IMR-90 (cell line): Measurements from ENCODE around the gene JRKL. TPM values are rescaled to one million over a fixed set of nuclear protein-coding genes. Genes with fewer than 3 reads are reported as not detected.
"Not testable (repeated sequence)": the region's sequence is repeated elsewhere in the genome, so short reads cannot be mapped to it uniquely, and the experiment has no call there.

ENCODE experiments used
- ATAC-seq: fragments of 200-7000 bp; cut with Tn5 transposase; 2 replicates; pipeline ENCODE4 v1.9.1; 2020; ENCODE audit warnings: low read depth, mild to moderate bottlenecking, moderate library complexity
- BruUV-seq: library from RNA; stranded (reverse); fragments of 400-500 nt; replicated peaks from 2 replicates; lab custom pipeline; 2021; lab: Mats Ljungman, UMichigan
- CTCF ChIA-PET: fragments of 300-600 bp; formaldehyde crosslinking; extraction: SDS; loops from one replicate; lab custom pipeline; 2021; ENCODE audit warnings: antibody characterized with exemption; lab: Yijun Ruan, JAX
- POLR2A ChIA-PET: fragments of 300-600 bp; sonication (Branson Sonifier 250); formaldehyde crosslinking; loops from one replicate; lab custom pipeline; 2022; ENCODE audit warnings: antibody characterized with exemption; ENCODE audit not compliant: unreplicated experiment; lab: Charles Lee
- DNase-seq: peaks from one replicate; pipeline ENCODE4 v3.0.0; 2013
- H2AFZ ChIP-seq: replicated peaks from 2 replicates; pipeline ENCODE3; 2013; ENCODE audit warnings: low read length, mild to moderate bottlenecking; ENCODE audit not compliant: poor library complexity
- H2AK5ac ChIP-seq: 2 replicates; pipeline ENCODE4 v1.6.1; 2013; ENCODE audit warnings: low read depth, low read length, inconsistent platforms
- H2AK9ac ChIP-seq: replicated peaks from 2 replicates; pipeline ENCODE3; 2013; ENCODE audit warnings: mild to moderate bottlenecking, low read depth, low read length, moderate library complexity; ENCODE audit not compliant: poor library complexity
- H2BK120ac ChIP-seq: 2 replicates; pipeline ENCODE4 v1.6.1; 2013; ENCODE audit warnings: low read depth, low read length, inconsistent platforms
- H2BK15ac ChIP-seq: 3 replicates; pipeline ENCODE4 v1.6.1; 2013; ENCODE audit warnings: low read depth, low read length, inconsistent platforms
- H2BK20ac ChIP-seq: 2 replicates; pipeline ENCODE4 v1.6.1; 2013; ENCODE audit warnings: low read depth, mild to moderate bottlenecking, inconsistent platforms, low read length, moderate library complexity
- H2BK5ac ChIP-seq: 2 replicates; pipeline ENCODE4 v1.6.1; 2013; ENCODE audit warnings: mild to moderate bottlenecking, low read depth, low read length, inconsistent platforms; ENCODE audit not compliant: poor library complexity, severe bottlenecking
- H3K14ac ChIP-seq: replicated peaks from 2 replicates; pipeline ENCODE4 v1.6.1; 2013; ENCODE audit warnings: low read depth, low read length, inconsistent platforms
- H3K18ac ChIP-seq: 2 replicates; pipeline ENCODE4 v1.6.1; 2013; ENCODE audit warnings: low read depth, low read length, control low read depth
- H3K23ac ChIP-seq: 2 replicates; pipeline ENCODE4 v1.6.1; 2013; ENCODE audit warnings: low read depth, low read length, inconsistent platforms
- H3K27ac ChIP-seq: 2 replicates; pipeline ENCODE4 v1.5.1; 2013; ENCODE audit warnings: mild to moderate bottlenecking, control low read depth, low read length; ENCODE audit not compliant: insufficient read depth
- H3K27me3 ChIP-seq: 2 replicates; pipeline ENCODE4 v1.6.1; 2013; ENCODE audit warnings: low read length; ENCODE audit not compliant: control insufficient read depth, insufficient read depth
- H3K36me3 ChIP-seq: 2 replicates; pipeline ENCODE4 v1.6.1; 2013; ENCODE audit warnings: low read length, mixed read lengths; ENCODE audit not compliant: control insufficient read depth, insufficient read depth
- H3K4ac ChIP-seq: 2 replicates; pipeline ENCODE4 v1.6.1; 2013; ENCODE audit warnings: low read depth, low read length, inconsistent platforms
- H3K4me1 ChIP-seq: 2 replicates; pipeline ENCODE4 v1.6.1; 2013; ENCODE audit warnings: low read length, mixed read lengths; ENCODE audit not compliant: control insufficient read depth, insufficient read depth
- H3K4me2 ChIP-seq: 2 replicates; pipeline ENCODE4 v1.6.1; 2013; ENCODE audit warnings: low read depth, mild to moderate bottlenecking, control low read depth, low read length, moderate library complexity
- H3K4me3 ChIP-seq: 2 replicates; pipeline ENCODE4 v1.5.1; 2013; ENCODE audit warnings: low read depth, mild to moderate bottlenecking, control low read depth, low read length, moderate library complexity; ENCODE audit not compliant: insufficient read depth
- H3K56ac ChIP-seq: 2 replicates; pipeline ENCODE4 v1.6.1; 2013; ENCODE audit warnings: low read length, inconsistent platforms; ENCODE audit not compliant: insufficient read depth; ENCODE audit errors: extremely low read depth
- H3K79me1 ChIP-seq, 2 experiments: 2 replicates each; pipeline ENCODE4 v1.6.1; 2013; ENCODE audit warnings: low read length in 2 of 2, inconsistent platforms in 1 of 2, low read depth in 1 of 2
- H3K9ac ChIP-seq: 2 replicates; pipeline ENCODE4 v1.6.1; 2013; ENCODE audit warnings: low read depth, low read length, control low read depth
- H3K9me1 ChIP-seq: 2 replicates; pipeline ENCODE4 v1.6.1; 2013; ENCODE audit warnings: low read length, inconsistent platforms; ENCODE audit not compliant: insufficient read depth
- H3K9me3 ChIP-seq: 2 replicates; pipeline ENCODE4 v1.6.1; 2013; ENCODE audit warnings: low read length; ENCODE audit not compliant: control insufficient read depth, insufficient read depth
- H4K20me1 ChIP-seq: 2 replicates; pipeline ENCODE4 v1.6.1; 2013; ENCODE audit warnings: low read length, inconsistent platforms; ENCODE audit not compliant: insufficient read depth
- H4K5ac ChIP-seq: 2 replicates; pipeline ENCODE4 v1.6.1; 2013; ENCODE audit warnings: mild to moderate bottlenecking, low read depth, low read length, control low read depth
- H4K8ac ChIP-seq, 2 experiments: 2 replicates each; pipeline ENCODE4 v1.6.1; 2013; ENCODE audit warnings: low read depth in 2 of 2, low read length in 2 of 2, control low read depth in 1 of 2, inconsistent platforms in 1 of 2
- H4K91ac ChIP-seq: 2 replicates; pipeline ENCODE4 v1.6.1; 2013; ENCODE audit warnings: low read depth, low read length, inconsistent platforms; ENCODE audit not compliant: insufficient read depth
- WGBS, 2 experiments: methylation state at CpG; one replicate each; pipeline versions ENCODE4 v1.1.5 to v1.1.7; 2013; ENCODE audit warnings: missing lambda C conversion rate in 2 of 2; ENCODE audit not compliant: insufficient read length in 1 of 2; ENCODE audit errors: extremely low coverage in 2 of 2; 5-methylcytosine and 5-hydroxymethylcytosine counted together
- dilution Hi-C: fragments of 300-500 bp; cut with HindIII; formaldehyde crosslinking; loops from one replicate; pipeline ENCODE4 v1.14.3; 2018; ENCODE audit warnings: low sequenced_read_pairs; ENCODE audit not compliant: unreplicated experiment
- in situ Hi-C: fragments of 300-500 bp; cut with MboI; formaldehyde crosslinking; loops from 3 replicates; pipeline ENCODE4 v1.14.3; 2019; ENCODE audit warnings: low sequenced_read_pairs, inconsistent platforms, mixed read lengths
- intact Hi-C: fragments of 100-400 bp; cut with micrococcal nuclease; formaldehyde crosslinking; loops from 2 replicates; pipeline ENCODE4 v1.10.0; 2022
- polyA plus RNA-seq, 3 experiments: library from polyadenylated mRNA; depleted of rRNA; stranded (reverse); fragments of >200 nt; gene quantifications; 2 replicates each; pipeline ENCODE4 v1.2.3, GENCODE V29; 2012; ENCODE audit warnings: low replicate concordance in 1 of 3
- total RNA-seq: library from RNA; depleted of rRNA; stranded (reverse); fragments of >200 nt; gene quantifications from 2 replicates; pipeline ENCODE4 v1.2.3, GENCODE V29; 2012

Gene JRKL
- total and polyA plus RNA-seq, 2 of the 4 experiments (the other 2 are of a cell fraction): 5.6 to 5.9 TPM

GRCh38 chr11:96411412-96411811, 21.6 kb downstream of the JRKL start:
- H3K9me1 ChIP-seq, H3K18ac ChIP-seq, H3K4me3 ChIP-seq, H4K91ac ChIP-seq, dilution Hi-C loops, H3K9me3 ChIP-seq, H4K20me1 ChIP-seq, POLR2A ChIA-PET, H2BK5ac ChIP-seq, H3K79me1 ChIP-seq, ATAC-seq, H3K56ac ChIP-seq, H2AFZ ChIP-seq, in situ Hi-C loops, intact Hi-C loops, H3K9ac ChIP-seq, H3K4me1 ChIP-seq, H3K4me2 ChIP-seq, H3K14ac ChIP-seq, CTCF ChIA-PET, H2BK20ac ChIP-seq, H3K36me3 ChIP-seq, H3K4ac ChIP-seq, DNase-seq, H3K27ac ChIP-seq, H4K5ac ChIP-seq, H2BK15ac ChIP-seq, H3K27me3 ChIP-seq, H3K23ac ChIP-seq, H2BK120ac ChIP-seq, H4K8ac ChIP-seq, BruUV-seq, H2AK9ac ChIP-seq, H2AK5ac ChIP-seq: not testable (repeated sequence)
- 100% methylated on average over 1 of the region's 18 CpGs; no CpG with 5 or more reads in 1 of the 2 experiments for WGBS, 2 experiments
